Activated CD4-positive, alpha-beta T cell treated with anti-CD3 and anti-CD28 coated beads for 48 hours (primary cell): ENCODE results near the gene PEPD.

ENCODE experiments used
- DNase-seq: peaks from one replicate; pipeline ENCODE4 v3.0.0-alpha.2; 2020

PEPD gene

DNA sequence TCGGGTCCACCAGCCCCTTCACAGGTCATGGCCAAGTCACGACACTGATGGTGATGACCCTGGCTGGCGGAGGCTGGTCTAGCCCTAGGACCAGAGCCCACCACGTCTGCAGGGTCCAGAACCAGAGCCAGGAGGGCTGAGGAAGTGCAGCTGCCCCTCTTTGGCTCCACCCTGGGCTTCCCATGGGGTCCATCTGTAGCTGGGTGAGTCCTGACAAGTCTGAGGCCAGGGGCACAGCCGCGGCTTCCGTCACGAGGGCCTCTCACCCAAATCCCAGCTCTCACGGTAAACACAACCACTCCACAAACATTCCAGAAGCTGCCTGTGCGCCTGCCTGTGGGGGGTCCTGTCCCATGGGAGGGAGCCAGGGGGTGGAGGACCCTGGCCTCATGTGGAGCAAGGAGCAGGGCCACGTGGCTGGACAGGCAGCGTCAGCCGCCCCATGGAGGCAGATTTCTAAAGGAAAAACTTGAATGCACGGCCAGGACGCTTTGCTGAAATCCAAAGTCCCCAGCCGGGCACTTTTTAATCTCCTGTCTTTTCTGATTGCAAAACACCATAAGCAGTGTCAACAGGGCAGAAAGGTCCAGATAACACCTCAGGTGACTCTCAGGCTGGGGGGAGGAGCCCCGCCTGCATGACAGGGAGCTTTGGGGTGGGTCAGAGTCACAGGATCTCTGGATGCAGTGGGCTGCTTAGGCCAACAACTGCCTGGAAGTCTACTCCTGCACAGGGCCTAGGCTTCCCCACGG lies 118.2 kb downstream of the PEPD start:
- no peak for DNase-seq

DNA sequence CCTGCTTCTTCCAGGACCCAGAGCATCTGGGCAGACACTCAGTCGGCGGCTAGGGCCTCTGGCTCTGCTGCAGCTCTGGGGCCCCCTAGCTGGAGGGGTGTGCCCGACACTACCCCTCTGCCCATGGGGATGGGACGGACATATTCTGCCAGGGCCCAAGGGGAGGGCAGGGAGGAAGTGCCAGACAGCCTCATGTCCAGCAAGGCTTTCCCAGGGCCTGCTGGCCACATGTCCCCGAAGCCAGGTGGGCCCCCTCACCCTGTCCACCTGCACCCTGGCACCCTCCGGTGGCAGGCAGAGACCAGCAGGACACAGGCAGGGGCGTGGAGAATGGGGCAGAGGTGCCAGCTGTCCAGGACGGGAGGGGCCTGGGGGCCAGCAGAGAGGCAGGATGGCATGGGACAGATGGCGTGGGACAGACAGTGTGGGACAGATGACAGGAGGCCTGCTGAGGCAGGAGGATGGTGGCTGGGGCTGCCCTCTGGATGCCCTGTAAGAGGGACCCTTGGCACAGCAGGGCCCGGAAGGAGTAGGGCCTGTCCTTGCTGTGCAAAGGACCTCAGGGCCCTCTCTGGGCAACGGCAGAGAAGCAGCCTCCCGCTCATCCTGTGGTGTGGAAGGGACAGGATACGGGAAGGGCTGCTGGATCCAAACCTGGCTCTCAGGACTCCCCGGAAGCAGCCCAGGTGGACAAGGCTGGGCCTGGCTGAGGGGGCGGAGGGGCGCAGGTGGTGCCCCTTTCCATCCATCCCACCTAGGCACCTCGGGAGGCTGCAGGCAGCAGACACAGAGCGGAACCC lies 119.0 kb downstream of the PEPD start:
- no peak for DNase-seq

DNA sequence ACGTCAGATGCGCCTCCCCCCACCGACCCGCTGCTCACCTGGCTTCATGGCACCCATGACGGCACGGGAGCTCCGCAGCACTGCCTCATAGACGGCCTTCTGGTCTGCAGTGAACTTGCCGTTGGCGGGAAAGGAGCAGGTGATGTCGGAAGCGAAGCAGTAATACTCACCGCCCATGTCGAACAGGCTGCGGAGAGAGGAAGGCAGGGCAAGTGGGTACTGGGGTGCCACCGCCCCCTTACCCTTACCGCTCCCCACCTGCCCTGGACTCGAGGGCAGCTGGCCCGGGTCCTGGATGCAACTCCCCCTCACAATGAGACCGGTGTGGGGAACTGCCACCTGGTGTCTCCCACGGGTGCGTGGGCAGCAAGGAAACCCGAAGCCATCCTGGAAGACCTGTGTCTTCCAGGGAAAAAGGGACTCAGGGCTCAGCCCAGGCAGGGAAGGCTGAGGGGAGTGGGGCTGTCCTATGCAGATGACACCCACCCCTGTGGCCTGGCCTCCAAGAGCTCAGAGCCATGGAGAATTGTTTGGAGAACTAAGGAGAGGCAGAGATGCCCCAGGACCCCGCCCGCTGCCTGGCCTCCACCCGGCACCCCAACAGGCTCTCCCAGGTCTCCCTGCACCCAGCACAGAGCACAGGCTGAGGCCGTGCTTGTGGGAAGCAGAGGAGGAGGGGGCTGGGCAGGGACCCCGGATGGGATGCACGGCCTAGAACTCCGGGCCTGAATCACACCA lies 119.7 kb downstream of the PEPD start:
- DNase-seq = no peak

- no peak for DNase-seq
Measured at GRCh38 chr19:33400856-33401682, 120.5 kb downstream of the PEPD start.

- DNase-seq = no peak
Measured at GRCh38 chr19:33399745-33400681, 121.6 kb downstream of the PEPD start.

- DNase-seq = no peak
Measured at GRCh38 chr19:33399081-33399744, 122.4 kb downstream of the PEPD start.

GRCh38 chr19:33398361-33399060 lies 123.1 kb downstream of the PEPD start:
- no peak for DNase-seq

DNA sequence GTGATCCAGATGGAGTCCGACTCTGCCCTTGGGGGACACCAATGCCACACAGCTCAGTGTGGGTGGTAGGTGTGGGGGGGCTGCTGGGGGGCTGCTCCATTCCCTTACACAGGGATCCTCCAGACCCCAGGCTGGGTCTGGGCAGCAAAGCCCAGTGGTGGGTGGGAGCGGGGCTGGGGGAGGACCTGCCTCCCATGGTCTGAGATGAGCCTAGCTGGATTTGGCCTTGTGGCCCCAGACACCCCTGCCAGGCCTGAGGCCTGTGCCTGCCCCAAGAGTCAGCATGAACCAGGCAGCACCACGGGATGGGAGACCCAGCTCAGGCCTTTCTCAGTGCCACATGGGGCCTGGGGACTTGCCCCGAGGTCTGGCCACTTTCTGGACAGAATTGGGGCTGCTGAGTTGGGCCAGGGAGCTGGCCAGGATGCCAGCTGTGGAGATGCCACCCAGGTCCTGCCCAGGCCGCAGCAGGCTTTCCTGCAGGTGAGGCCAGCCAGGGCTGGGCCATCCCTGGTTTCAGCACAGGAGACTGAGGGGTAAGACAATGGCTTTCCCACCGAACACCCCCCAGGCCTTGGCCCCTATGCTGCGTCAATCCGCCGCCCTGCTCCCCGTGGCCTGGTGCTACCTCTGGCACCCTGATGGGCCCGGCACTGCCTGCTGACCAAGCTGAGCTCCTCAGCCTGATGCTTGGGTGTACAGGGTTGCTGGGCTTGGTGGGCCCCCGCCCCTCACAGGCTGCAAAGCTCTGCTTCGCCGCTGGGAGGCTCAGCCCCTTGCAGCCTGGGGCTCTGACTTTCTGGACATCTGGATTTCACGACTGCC lies 123.8 kb downstream of the PEPD start:
- DNase-seq = no peak

GRCh38 chr19:33396701-33397535 lies 124.7 kb downstream of the PEPD start:
- no peak for DNase-seq

DNA sequence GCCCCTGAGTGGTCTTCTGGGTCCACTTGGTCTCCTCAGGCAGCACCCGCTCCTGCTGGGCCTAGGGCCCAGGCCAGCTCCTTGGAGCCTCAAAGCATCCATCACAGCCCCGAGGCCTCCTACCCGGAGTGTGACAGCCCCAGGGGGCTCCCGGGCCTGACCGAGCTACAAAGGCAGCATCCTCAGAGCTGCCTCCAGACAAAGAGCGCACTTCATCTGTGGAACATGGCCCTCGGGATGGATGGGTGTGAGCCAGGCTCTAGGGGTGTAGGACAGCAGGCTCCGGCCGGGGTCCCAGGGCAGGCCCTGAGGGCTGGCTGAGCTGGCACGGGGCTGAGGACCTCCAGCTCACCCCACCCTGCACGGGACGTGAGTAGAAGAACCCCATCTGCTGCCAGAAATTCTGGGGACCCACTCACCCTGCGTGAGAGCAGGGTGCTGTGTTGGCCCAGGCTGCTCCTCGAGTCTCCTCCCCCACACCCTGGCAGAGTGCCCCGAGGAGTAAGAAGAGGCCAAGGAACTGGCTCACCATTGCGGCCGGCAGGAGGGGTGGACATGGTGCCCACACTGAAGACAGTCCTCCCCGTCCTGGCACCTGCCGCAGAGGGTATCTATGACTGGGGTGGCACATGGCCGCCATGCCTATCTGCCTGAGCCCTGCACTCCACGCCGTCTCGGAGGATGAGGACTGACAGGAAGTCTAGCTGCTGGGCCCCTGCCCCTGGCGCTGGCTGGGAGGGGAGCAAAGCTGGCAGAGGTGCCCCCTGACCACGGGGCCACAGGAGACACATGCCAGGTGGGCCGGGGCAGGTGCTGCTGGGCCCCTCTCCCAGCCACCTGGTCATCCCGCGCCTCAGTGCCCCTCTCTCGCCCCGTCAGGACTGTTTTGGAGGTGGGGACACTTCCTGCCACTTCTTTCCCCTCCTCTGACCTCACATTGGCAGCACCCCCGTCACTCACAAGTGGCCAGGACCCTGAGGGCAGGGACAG lies 125.7 kb downstream of the PEPD start:
- no peak for DNase-seq

GRCh38 chr19:33394723-33395560 lies 126.6 kb downstream of the PEPD start:
- DNase-seq = no peak

- DNase-seq = no peak
Measured at GRCh38 chr19:33394006-33394722, 127.4 kb downstream of the PEPD start.

DNA sequence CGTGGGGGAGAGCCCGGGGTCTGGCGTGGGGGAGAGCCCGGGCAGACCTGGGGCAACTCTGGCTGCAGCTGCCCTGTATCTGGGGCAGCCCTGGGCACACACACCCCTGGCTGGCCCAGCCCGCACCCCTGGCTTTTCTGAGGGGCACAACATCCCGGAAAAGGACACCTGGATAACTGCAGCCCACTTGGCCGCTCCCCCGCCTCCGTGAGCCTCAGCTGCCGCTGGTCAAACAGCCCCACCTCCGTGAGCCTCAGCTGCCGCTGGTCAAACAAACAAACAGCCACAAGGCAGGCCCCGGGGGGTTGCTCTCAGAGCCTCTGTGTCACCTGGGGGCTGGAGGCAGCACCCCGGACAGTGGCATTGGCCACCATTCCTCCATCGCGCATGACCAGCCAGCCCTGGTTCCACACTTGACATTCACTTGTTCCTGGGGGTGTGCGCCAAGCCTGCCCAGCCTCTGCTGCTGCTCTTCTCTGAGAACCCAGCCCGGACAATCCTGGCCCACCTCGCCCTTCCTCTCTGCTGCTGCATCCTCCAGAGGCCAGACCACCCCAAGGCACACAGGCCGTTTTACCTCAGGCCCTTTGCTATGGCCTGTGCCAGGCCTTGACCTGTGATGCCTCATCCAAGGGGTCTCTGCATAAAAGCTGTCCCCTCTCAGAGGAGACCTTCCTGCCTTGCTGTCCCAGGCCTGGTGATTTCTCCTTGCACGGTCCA lies 128.1 kb downstream of the PEPD start:
- DNase-seq = no peak
